Right lobe of liver (tissue), 4 donors: Measurements from ENCODE around the gene CCBE1.

ENCODE experiments used
- POLR2A ChIP-seq: fragments of 450-650 bp; IDR thresholded peaks from one replicate; pipeline ENCODE4 v1.6.1; 2017; ENCODE audit warnings: antibody characterized with exemption, mild to moderate bottlenecking
- TF ChIP-seq, protein P1 (sequence below), 4 donors: fragments of 200-600 bp in 3 of 4; fragments of 450-650 bp in 1 of 4; IDR thresholded peaks; one replicate each; pipeline versions ENCODE4 v1.5.1 to v1.8.0; 2016 to 2022; ENCODE audit warnings: antibody characterized with exemption in 4 of 4, mild to moderate bottlenecking in 2 of 4
- donor health status: DM: no; HTN: no; CAD: no.
- donor health status: DM: no; HTN: no; CAD: no.
- donor health status: DM: no; HTN: yes; CAD: no.

DNA sequence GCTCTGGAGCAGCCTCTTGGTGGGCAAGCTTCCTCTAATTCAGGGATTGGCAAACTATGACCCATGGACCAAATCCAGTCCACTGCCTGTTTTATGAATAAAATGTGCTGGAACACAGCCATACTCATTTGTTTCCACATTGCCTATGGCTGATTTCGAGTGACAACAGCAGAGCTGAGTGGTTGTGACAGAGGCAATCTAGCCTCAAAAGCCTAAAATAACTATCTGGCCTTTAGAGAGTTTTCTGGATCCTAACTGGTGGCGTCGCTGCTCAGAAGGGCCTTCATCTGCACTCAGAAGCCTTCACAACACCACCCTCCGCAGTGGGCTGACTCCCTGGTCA lies 147.1 kb downstream of the CCBE1 start:
- TF ChIP-seq, protein P1, sequence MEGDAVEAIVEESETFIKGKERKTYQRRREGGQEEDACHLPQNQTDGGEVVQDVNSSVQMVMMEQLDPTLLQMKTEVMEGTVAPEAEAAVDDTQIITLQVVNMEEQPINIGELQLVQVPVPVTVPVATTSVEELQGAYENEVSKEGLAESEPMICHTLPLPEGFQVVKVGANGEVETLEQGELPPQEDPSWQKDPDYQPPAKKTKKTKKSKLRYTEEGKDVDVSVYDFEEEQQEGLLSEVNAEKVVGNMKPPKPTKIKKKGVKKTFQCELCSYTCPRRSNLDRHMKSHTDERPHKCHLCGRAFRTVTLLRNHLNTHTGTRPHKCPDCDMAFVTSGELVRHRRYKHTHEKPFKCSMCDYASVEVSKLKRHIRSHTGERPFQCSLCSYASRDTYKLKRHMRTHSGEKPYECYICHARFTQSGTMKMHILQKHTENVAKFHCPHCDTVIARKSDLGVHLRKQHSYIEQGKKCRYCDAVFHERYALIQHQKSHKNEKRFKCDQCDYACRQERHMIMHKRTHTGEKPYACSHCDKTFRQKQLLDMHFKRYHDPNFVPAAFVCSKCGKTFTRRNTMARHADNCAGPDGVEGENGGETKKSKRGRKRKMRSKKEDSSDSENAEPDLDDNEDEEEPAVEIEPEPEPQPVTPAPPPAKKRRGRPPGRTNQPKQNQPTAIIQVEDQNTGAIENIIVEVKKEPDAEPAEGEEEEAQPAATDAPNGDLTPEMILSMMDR (IDR thresholded peaks at IDR 0.05), result no peak
- TF ChIP-seq POLR2A, result no peak
